NCI-H1436 (cell line): ENCODE measurements around the gene MED29.
A peak's percentile ranks its signal among the peaks of the same experiment; 100 is the strongest.

ENCODE experiments used
- DNase-seq: peaks from one replicate; lab custom pipeline; 2025; lab: John Stamatoyannopoulos, UW

The MED29 gene

GRCh38 chr19:39398297-39398864 is 7.2 kb downstream of the MED29 start:
- no peak for DNase-seq

GRCh38 chr19:39399668-39400050 is 8.5 kb downstream of the MED29 start:
- no peak for DNase-seq

GRCh38 chr19:39400061-39400460 is 8.9 kb downstream of the MED29 start:
- DNase-seq = no peak

- DNase-seq = no peak
These were observed 9.9 kb downstream of the MED29 start for GRCh38 chr19:39401070-39401548.

- DNase-seq = no peak
These were observed 10.6 kb downstream of the MED29 start for GRCh38 chr19:39401549-39402345.

GRCh38 chr19:39402346-39403300 is 11.4 kb downstream of the MED29 start:
- DNase-seq = peak; percentile 39

- DNase-seq = peak; percentile 74
These were observed 12.4 kb downstream of the MED29 start for GRCh38 chr19:39403331-39404312.

GRCh38 chr19:39405261-39405957 is 14.2 kb downstream of the MED29 start:
- DNase-seq = no peak

- DNase-seq = no peak
These were observed 14.9 kb downstream of the MED29 start for GRCh38 chr19:39405958-39406655.

- DNase-seq = peak; percentile 46
These were observed 15.7 kb downstream of the MED29 start, which contains the start of gene ZFP36 for GRCh38 chr19:39406656-39407409. ZFP36 (plus strand) TSS chr19:39406847; CDS start chr19:39406905, 58 bp downstream.

GRCh38 chr19:39407410-39407659 is 16.2 kb downstream of the MED29 start:
- DNase-seq = no peak

- no peak for DNase-seq
These were observed 16.6 kb downstream of the MED29 start for GRCh38 chr19:39407660-39408391.

- DNase-seq = no peak
These were observed 17.4 kb downstream of the MED29 start for GRCh38 chr19:39408392-39409207.

- DNase-seq = peak; percentile 84
These were observed 18.2 kb downstream of the MED29 start for GRCh38 chr19:39409208-39410016.

GRCh38 chr19:39410017-39410830 is 19.0 kb downstream of the MED29 start:
- DNase-seq = peak; percentile 16

- no peak for DNase-seq
These were observed 19.6 kb downstream of the MED29 start for GRCh38 chr19:39410831-39411080.
